Heart right ventricle (tissue), 16 donors: ENCODE measurements around the gene PIK3R1. TPM values are rescaled to one million over a fixed set of nuclear protein-coding genes. Genes with fewer than 3 reads are reported as not detected.

ENCODE experiments used
- ATAC-seq, 8 donors: fragments of 200-7000 bp; cut with Tn5 transposase; one replicate each; pipeline ENCODE4 v1.9.1; 2020; ENCODE audit warnings: mild to moderate bottlenecking in 8 of 8, moderate library complexity in 8 of 8, moderate number of reproducible peaks in 1 of 8
- DNase-seq, 2 donors: peaks; one replicate each; pipeline ENCODE4 v3.0.0-alpha.2; 2020
- H3K27ac ChIP-seq, 10 donors: fragments of 200-600 bp; sonication (generic) in 2 of 10; one replicate each; pipeline versions ENCODE4 v1.5.0 to v1.8.0; 2020 to 2022; ENCODE audit warnings: mild to moderate bottlenecking in 3 of 10
- H3K27me3 ChIP-seq, 7 donors: fragments of 200-600 bp; one replicate each; pipeline ENCODE4 v1.8.0; 2021 to 2022; ENCODE audit warnings: mild to moderate bottlenecking in 2 of 7
- H3K36me3 ChIP-seq, 9 donors: fragments of 200-600 bp; sonication (generic) in 1 of 9; one replicate each; pipeline versions ENCODE4 v1.5.0 to v1.8.0; 2020 to 2022; ENCODE audit warnings: mild to moderate bottlenecking in 2 of 9
- H3K4me1 ChIP-seq, 9 donors: fragments of 200-600 bp; sonication (generic) in 1 of 9; one replicate each; pipeline versions ENCODE4 v1.5.0 to v1.8.0; 2020 to 2022; ENCODE audit warnings: mild to moderate bottlenecking in 4 of 9
- H3K4me3 ChIP-seq, 10 donors: fragments of 200-600 bp; sonication (generic) in 2 of 10; one replicate each; pipeline versions ENCODE4 v1.5.0 to v1.8.0; 2020 to 2022; ENCODE audit warnings: mild to moderate bottlenecking in 7 of 10, moderate library complexity in 2 of 10
- H3K9me3 ChIP-seq, 11 donors: fragments of 200-600 bp in 10 of 11; sonication (generic) in 2 of 11; one replicate each; pipeline versions ENCODE4 v1.5.0 to v1.8.0; 2013 to 2022; ENCODE audit warnings: mild to moderate bottlenecking in 2 of 11, control low read depth in 1 of 11, moderate library complexity in 1 of 11
- CTCF ChIP-seq, 9 donors: fragments of 200-600 bp; sonication (generic) in 2 of 9; IDR thresholded peaks; one replicate each; pipeline versions ENCODE4 v1.5.0 to v1.8.0; 2021 to 2022; ENCODE audit warnings: antibody characterized with exemption in 9 of 9, mild to moderate bottlenecking in 5 of 9, moderate library complexity in 1 of 9
- WGBS, 2 donors: extraction: QIAGEN DNeasy Blood & Tissue Kit; methylation state at CpG; one replicate each; pipeline ENCODE4 v1.1.7; 2013; ENCODE audit warnings: inconsistent platforms in 1 of 2; 5-methylcytosine and 5-hydroxymethylcytosine counted together
- intact Hi-C, 10 donors: fragments of 100-400 bp; cut with DNase I; formaldehyde crosslinking; loops; one replicate each; pipeline versions ENCODE4 v1.11.1 to v1.14.2; 2022
- polyA plus RNA-seq, 2 donors: library from polyadenylated mRNA; stranded (reverse); fragments of 200-250 nt; gene quantifications; one replicate each; pipeline ENCODE4 v1.2.3, GENCODE V29; 2013
- total RNA-seq, 10 donors: library from RNA; stranded (reverse); fragmentation: NEBNext Ultra II Directional in 3 of 10; extraction: Animal tissue kit (Norgen Biotek cat#: 25700) in 3 of 10; gene quantifications; one replicate each; pipeline versions ENCODE4 v1.2.1 to v1.2.4, GENCODE V29; 2021 to 2023
- donor health status: Arrhythmogenic right ventricular cardiomyopathy.
- donor health status: ischemic (EF 13 %, LVEDD 7.1; RV severe dilation, severe dysfunction).
- donor health status: healthy with polysubstance abuse.
- donor health status: DM: no; HTN: yes; CAD: no.
- donor health status: DM: no; HTN: no; CAD: no.
- donor health status: ischemic (EF 25% LVEDD 6.9; RV normal size, moderate dysfunction).
- donor health status: ischemic (EF 25% LVEDD 5.7; RV mildly dilated, moderate dysfunction).
- donor health status: healthy.
- donor health status: DM: yes; HTN: yes; CAD: no.
- donor health status: Ischemic cardiomyopathy.
- donor health status: ischemic (EF 35%, LVEDD 5.7; RV mildly dilated, moderate dysfunction).
- donor health status: nonischemic (EF 11% LVEDD 7.7; RV severe dilation, severe dysfunction).
- donor health status: DM: yes; HTN: yes; CAD: no.
- donor health status: PGD.
- donor health status: ischemic (EF 29% LVEDD 5.4; RV normal size, mild dysfunction).
- donor health status: nonischemic (EF 23%, LVEDD 6.1; RV moderate dilation, normal function).

Gene PIK3R1
- total and polyA plus RNA-seq, 12 donors: 12.2 to 269 (median 125) TPM

- intact Hi-C loops: loop anchor here in 2 of 10 donors (5.0 kb wide), 2 partner anchors 579 to 1024 kb away; no protein-coding TSS in a partner anchor
- Histone ChIP-seq H3K4me1 (peaks cover 15 to 99% (median 89%) of the 10 kb centered on the region in 9 donors), H3K36me3 (peaks cover 0 to 30% (median 17%) of the 10 kb centered on the region in 9 donors), H3K27ac (peak overlapping the region in 8 of 10 donors; percentile 31 to 92 (median 80)), H3K9me3 (no peaks in the 10 kb centered on the region), H3K4me3 (no peak overlapping the region), H3K27me3 (no peaks in the 10 kb centered on the region)
- TF ChIP-seq CTCF (IDR thresholded peaks at IDR 0.05): no peak
- DNase-seq (no peak), ATAC-seq (no peak)
- WGBS, 2 donors: 65 to 68% methylated on average over 5 of the region's 5 CpGs
These were observed 55.6 kb downstream of the PIK3R1 start for GRCh38 chr5:68271124-68271523.

GRCh38 chr5:68272289-68272688 is 56.7 kb downstream of the PIK3R1 start:
- H3K27ac ChIP-seq: peak overlapping the region in 6 of 10 donors; percentile 51 to 92 (median 76)
- intact Hi-C loops: loop anchor here in 2 of 10 donors (5.0 kb wide), 2 partner anchors 580 to 1025 kb away; no protein-coding TSS in a partner anchor
- DNase-seq (no peak), ATAC-seq (no peak)
- H3K4me3 ChIP-seq: no peak overlapping the region
- no peaks in the 10 kb centered on the region for H3K27me3 ChIP-seq
- H3K36me3 ChIP-seq: peaks cover 0 to 42% (median 17%) of the 10 kb centered on the region in 9 donors
- H3K4me1 ChIP-seq: peaks cover 13 to 99% (median 78%) of the 10 kb centered on the region in 9 donors
- peak in 8 of 9 donors; percentile 7 to 64 (median 48) for TF ChIP-seq CTCF (IDR thresholded peaks at IDR 0.05)
- WGBS, 2 donors: 72 to 75% methylated on average over 2 of the region's 2 CpGs
- H3K9me3 ChIP-seq: no peaks in the 10 kb centered on the region

GRCh38 chr5:68273717-68274409 is 58.3 kb downstream of the PIK3R1 start:
- WGBS, 2 donors: 60 to 81% methylated on average over 3 of the region's 3 CpGs
- H3K27ac ChIP-seq: peak overlapping the region; percentile 35 to 92 (median 62)
- H3K4me1 ChIP-seq: peaks cover 13 to 84% (median 65%) of the 10 kb centered on the region in 9 donors

More at GRCh38 chr5:68273717-68274409, 58.3 kb downstream of the PIK3R1 start:
- H3K27me3 ChIP-seq: no peaks in the 10 kb centered on the region
- intact Hi-C loops: loop anchor here in 2 of 10 donors (5.0 kb wide), 2 partner anchors 582 to 1027 kb away; no protein-coding TSS in a partner anchor
- DNase-seq (no peak), ATAC-seq (peak; percentile 49 to 91 (median 76))
- TF ChIP-seq CTCF (IDR thresholded peaks at IDR 0.05): no peak
- no peak overlapping the region for H3K4me3 ChIP-seq
- H3K9me3 ChIP-seq: no peaks in the 10 kb centered on the region
- peaks cover 0 to 58% (median 17%) of the 10 kb centered on the region in 9 donors for H3K36me3 ChIP-seq
